Effector memory CD8-positive, alpha-beta T cell (primary cell): ENCODE data around the gene SHB.
A peak's percentile ranks its signal among the peaks of the same experiment; 100 is the strongest.
"Not testable (repeated sequence)": the region's sequence is repeated elsewhere in the genome, so short reads cannot be mapped to it uniquely, and the experiment has no call there.

ENCODE experiments used
- ATAC-seq: fragments of 150-1000 bp; cut with Tn5 transposase; replicated peaks from 2 replicates; pipeline ENCODE4 v1.10.0; 2021; ENCODE audit warnings: mild to moderate bottlenecking, moderate library complexity
- DNase-seq, 3 experiments: peaks; one replicate each; pipeline ENCODE4 v3.0.0; 2021
- H3K27ac Mint-ChIP-seq, 2 donors: one replicate each; pipeline ENCODE4 v1.8.0; 2022; ENCODE audit warnings: mild to moderate bottlenecking in 2 of 2, mixed read lengths in 2 of 2, moderate library complexity in 2 of 2
- H3K27me3 Mint-ChIP-seq, 2 donors: one replicate each; pipeline ENCODE4 v1.8.0; 2022; ENCODE audit warnings: mixed read lengths in 2 of 2
- H3K36me3 Mint-ChIP-seq: one replicate; pipeline ENCODE4 v1.8.0; 2022; ENCODE audit warnings: mild to moderate bottlenecking, moderate library complexity, mixed read lengths; ENCODE audit not compliant: insufficient read depth
- H3K4me1 Mint-ChIP-seq, 2 donors: one replicate each; pipeline ENCODE4 v1.8.0; 2022; ENCODE audit warnings: low read depth in 2 of 2, mixed read lengths in 2 of 2
- H3K4me3 Mint-ChIP-seq, 2 donors: one replicate each; pipeline ENCODE4 v1.8.0; 2022; ENCODE audit warnings: mild to moderate bottlenecking in 2 of 2, mixed read lengths in 2 of 2, moderate library complexity in 2 of 2
- H3K9me3 Mint-ChIP-seq, 2 donors: one replicate each; pipeline ENCODE4 v1.8.0; 2022; ENCODE audit warnings: mixed read lengths in 2 of 2

Gene SHB

GRCh38 chr9:37967014-37967760, 101.8 kb downstream of the SHB start:
- no peak for ATAC-seq
- Mint-ChIP-seq H3K4me3 (no peak overlapping the region), H3K27ac (no peak overlapping the region), H3K9me3 (no peaks in the 10 kb centered on the region), H3K4me1 (peaks cover 4 to 9% of the 10 kb centered on the region in 2 donors), H3K36me3 (no peaks in the 10 kb centered on the region), H3K27me3 (no peaks in the 10 kb centered on the region)
- DNase-seq: no peak

GRCh38 chr9:37966412-37967013, 102.5 kb downstream of the SHB start:
- no peak for DNase-seq
- no peak overlapping the region for H3K27ac Mint-ChIP-seq
- peaks cover 4 to 9% of the 10 kb centered on the region in 2 donors for H3K4me1 Mint-ChIP-seq

GRCh38 chr9:37965676-37966345, 103.2 kb downstream of the SHB start:
- peak; percentile 61 for ATAC-seq
- H3K36me3 Mint-ChIP-seq, H3K9me3 Mint-ChIP-seq, H3K27ac Mint-ChIP-seq, H3K4me1 Mint-ChIP-seq, H3K4me3 Mint-ChIP-seq, H3K27me3 Mint-ChIP-seq, DNase-seq: not testable (repeated sequence)

More at GRCh38 chr9:37966412-37967013, 102.5 kb downstream of the SHB start:
- ATAC-seq: peak; percentile 21
- Mint-ChIP-seq H3K9me3 (no peaks in the 10 kb centered on the region), H3K36me3 (no peaks in the 10 kb centered on the region), H3K4me3 (no peak overlapping the region), H3K27me3 (no peaks in the 10 kb centered on the region)

GRCh38 chr9:37965116-37965515, 103.9 kb downstream of the SHB start:
- ATAC-seq (no peak), DNase-seq (no peak)
- peaks cover 4 to 9% of the 10 kb centered on the region in 2 donors for H3K4me1 Mint-ChIP-seq
- H3K4me3 Mint-ChIP-seq: no peak overlapping the region
- no peak overlapping the region for H3K27ac Mint-ChIP-seq
- H3K9me3 Mint-ChIP-seq: no peaks in the 10 kb centered on the region
- no peaks in the 10 kb centered on the region for H3K27me3 Mint-ChIP-seq
- no peaks in the 10 kb centered on the region for H3K36me3 Mint-ChIP-seq

- H3K4me1 Mint-ChIP-seq: peaks cover 4 to 9% of the 10 kb centered on the region in 2 donors
- no peaks in the 10 kb centered on the region for H3K27me3 Mint-ChIP-seq
- DNase-seq (no peak), ATAC-seq (no peak)
- no peaks in the 10 kb centered on the region for H3K36me3 Mint-ChIP-seq
- H3K4me3 Mint-ChIP-seq: no peak overlapping the region
- no peak overlapping the region for H3K27ac Mint-ChIP-seq
- no peaks in the 10 kb centered on the region for H3K9me3 Mint-ChIP-seq
Measured at GRCh38 chr9:37964740-37965081, 104.3 kb downstream of the SHB start.

- peaks cover 4 to 9% of the 10 kb centered on the region in 2 donors for H3K4me1 Mint-ChIP-seq
- H3K4me3 Mint-ChIP-seq: no peak overlapping the region
Measured at GRCh38 chr9:37963936-37964739, 104.9 kb downstream of the SHB start.

GRCh38 chr9:37961351-37961750, 107.7 kb downstream of the SHB start:
- Mint-ChIP-seq H3K27me3 (no peaks in the 10 kb centered on the region), H3K9me3 (no peaks in the 10 kb centered on the region), H3K36me3 (no peaks in the 10 kb centered on the region), H3K27ac (peak overlapping the region in 1 of 2 donors; percentile 20), H3K4me3 (no peak overlapping the region), H3K4me1 (peaks cover 4 to 5% of the 10 kb centered on the region in 2 donors)
- DNase-seq (no peak), ATAC-seq (no peak)

More at GRCh38 chr9:37963936-37964739, 104.9 kb downstream of the SHB start:
- Mint-ChIP-seq H3K27ac (no peak overlapping the region), H3K9me3 (no peaks in the 10 kb centered on the region), H3K36me3 (no peaks in the 10 kb centered on the region), H3K27me3 (no peaks in the 10 kb centered on the region)
- DNase-seq (no peak), ATAC-seq (no peak)

- ATAC-seq: no peak
- no peak for DNase-seq
- Mint-ChIP-seq H3K4me1 (peaks cover 4% of the 10 kb centered on the region in 2 donors), H3K27me3 (no peaks in the 10 kb centered on the region), H3K36me3 (no peaks in the 10 kb centered on the region), H3K27ac (peak overlapping the region in 1 of 2 donors; percentile 20), H3K9me3 (no peaks in the 10 kb centered on the region), H3K4me3 (no peak overlapping the region)
Measured at GRCh38 chr9:37960631-37961030, 108.4 kb downstream of the SHB start.

GRCh38 chr9:37959976-37960375, 109.1 kb downstream of the SHB start:
- no peak for DNase-seq
- peaks cover 4% of the 10 kb centered on the region in 2 donors for H3K4me1 Mint-ChIP-seq
- H3K36me3 Mint-ChIP-seq: no peaks in the 10 kb centered on the region
- ATAC-seq: no peak
- H3K9me3 Mint-ChIP-seq: no peaks in the 10 kb centered on the region
- no peak overlapping the region for H3K27ac Mint-ChIP-seq
- H3K4me3 Mint-ChIP-seq: no peak overlapping the region
- no peaks in the 10 kb centered on the region for H3K27me3 Mint-ChIP-seq

GRCh38 chr9:37958154-37958553, 110.9 kb downstream of the SHB start:
- Mint-ChIP-seq H3K9me3 (no peaks in the 10 kb centered on the region), H3K4me3 (no peak overlapping the region), H3K27ac (no peak overlapping the region), H3K36me3 (no peaks in the 10 kb centered on the region), H3K4me1 (peaks cover 11 to 17% of the 10 kb centered on the region in 2 donors), H3K27me3 (no peaks in the 10 kb centered on the region)
- no peak for ATAC-seq
- DNase-seq: no peak

GRCh38 chr9:37957664-37957953, 111.4 kb downstream of the SHB start:
- H3K27me3 Mint-ChIP-seq: no peaks in the 10 kb centered on the region
- no peak overlapping the region for H3K4me3 Mint-ChIP-seq
- H3K36me3 Mint-ChIP-seq: peaks cover 1% of the 10 kb centered on the region
- peaks cover 15 to 22% of the 10 kb centered on the region in 2 donors for H3K4me1 Mint-ChIP-seq
- ATAC-seq (no peak), DNase-seq (no peak)
- no peak overlapping the region for H3K27ac Mint-ChIP-seq
- H3K9me3 Mint-ChIP-seq: no peaks in the 10 kb centered on the region

GRCh38 chr9:37956904-37957663, 111.9 kb downstream of the SHB start:
- ATAC-seq (no peak), DNase-seq (no peak)
- H3K27ac Mint-ChIP-seq: no peak overlapping the region
- no peaks in the 10 kb centered on the region for H3K27me3 Mint-ChIP-seq
- H3K4me3 Mint-ChIP-seq: no peak overlapping the region
- H3K36me3 Mint-ChIP-seq: peaks cover 3% of the 10 kb centered on the region
- H3K4me1 Mint-ChIP-seq: peaks cover 15 to 22% of the 10 kb centered on the region in 2 donors
- H3K9me3 Mint-ChIP-seq: no peaks in the 10 kb centered on the region

GRCh38 chr9:37956423-37956820, 112.6 kb downstream of the SHB start:
- Mint-ChIP-seq H3K36me3 (peaks cover 3% of the 10 kb centered on the region), H3K4me3 (no peak overlapping the region), H3K27me3 (no peaks in the 10 kb centered on the region), H3K9me3 (no peaks in the 10 kb centered on the region), H3K27ac (no peak overlapping the region), H3K4me1 (peaks cover 15 to 22% of the 10 kb centered on the region in 2 donors)
- DNase-seq: no peak
- no peak for ATAC-seq
